Measurements from ENCODE around the gene MIER1.

DNA sequence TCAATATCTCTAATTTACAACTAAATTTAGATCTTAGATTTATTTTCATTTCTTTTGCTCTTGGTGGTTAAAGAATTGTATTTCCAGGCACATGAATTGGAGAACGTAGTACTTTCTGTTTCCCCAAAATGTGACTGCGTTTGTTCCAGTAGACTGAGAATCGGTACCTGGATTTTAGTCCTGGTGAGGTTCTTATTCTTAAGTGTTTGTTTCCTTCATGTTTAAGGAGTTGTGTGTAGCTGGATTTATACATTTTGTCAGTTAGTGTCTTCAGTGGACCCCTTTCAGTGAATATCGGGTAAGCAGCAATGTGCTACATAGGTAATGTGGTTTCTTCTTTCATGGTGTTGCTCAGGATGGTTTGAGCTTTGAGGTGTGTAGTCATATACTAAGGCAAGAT, 6.8 kb downstream of the MIER1 start:
- TF ChIP-seq, protein P1, sequence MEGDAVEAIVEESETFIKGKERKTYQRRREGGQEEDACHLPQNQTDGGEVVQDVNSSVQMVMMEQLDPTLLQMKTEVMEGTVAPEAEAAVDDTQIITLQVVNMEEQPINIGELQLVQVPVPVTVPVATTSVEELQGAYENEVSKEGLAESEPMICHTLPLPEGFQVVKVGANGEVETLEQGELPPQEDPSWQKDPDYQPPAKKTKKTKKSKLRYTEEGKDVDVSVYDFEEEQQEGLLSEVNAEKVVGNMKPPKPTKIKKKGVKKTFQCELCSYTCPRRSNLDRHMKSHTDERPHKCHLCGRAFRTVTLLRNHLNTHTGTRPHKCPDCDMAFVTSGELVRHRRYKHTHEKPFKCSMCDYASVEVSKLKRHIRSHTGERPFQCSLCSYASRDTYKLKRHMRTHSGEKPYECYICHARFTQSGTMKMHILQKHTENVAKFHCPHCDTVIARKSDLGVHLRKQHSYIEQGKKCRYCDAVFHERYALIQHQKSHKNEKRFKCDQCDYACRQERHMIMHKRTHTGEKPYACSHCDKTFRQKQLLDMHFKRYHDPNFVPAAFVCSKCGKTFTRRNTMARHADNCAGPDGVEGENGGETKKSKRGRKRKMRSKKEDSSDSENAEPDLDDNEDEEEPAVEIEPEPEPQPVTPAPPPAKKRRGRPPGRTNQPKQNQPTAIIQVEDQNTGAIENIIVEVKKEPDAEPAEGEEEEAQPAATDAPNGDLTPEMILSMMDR (IDR thresholded peaks at IDR 0.05) = no peak
- no peak for TF ChIP-seq POLR2A (IDR thresholded peaks at IDR 0.05)

Data from esophagus squamous epithelium (tissue), 4 donors.